HG02678 (cell line): ENCODE measurements around the gene ARHGAP23.

ENCODE experiments used
- ATAC-seq: cut with Tn5 transposase; IDR thresholded peaks from one replicate; pipeline ENCODE4 v1.9.1; 2021; ENCODE audit warnings: mild to moderate bottlenecking, moderate library complexity; ENCODE audit not compliant: unreplicated experiment

Gene ARHGAP23

GRCh38 chr17:38440614-38441397, 12.5 kb downstream of the ARHGAP23 start:
- ATAC-seq = no peak

- ATAC-seq = no peak
Observed at GRCh38 chr17:38441429-38442061, 13.3 kb downstream of the ARHGAP23 start.

- ATAC-seq = no peak
Observed at GRCh38 chr17:38442548-38442947, 14.3 kb downstream of the ARHGAP23 start.

GRCh38 chr17:38443356-38444031, 15.2 kb downstream of the ARHGAP23 start:
- no peak for ATAC-seq

GRCh38 chr17:38444151-38444550, 15.9 kb downstream of the ARHGAP23 start:
- ATAC-seq = no peak

- ATAC-seq = no peak
Observed at GRCh38 chr17:38447502-38448085, 19.3 kb downstream of the ARHGAP23 start.

GRCh38 chr17:38448208-38448771, 20.0 kb downstream of the ARHGAP23 start:
- no peak for ATAC-seq

GRCh38 chr17:38449364-38449763, 21.1 kb downstream of the ARHGAP23 start:
- ATAC-seq = no peak

- ATAC-seq = no peak
Observed at GRCh38 chr17:38450557-38451029, 22.3 kb downstream of the ARHGAP23 start.

- no peak for ATAC-seq
Observed at GRCh38 chr17:38451030-38451839, 23.0 kb downstream of the ARHGAP23 start.

- no peak for ATAC-seq
Observed at GRCh38 chr17:38451840-38452529, 23.7 kb downstream of the ARHGAP23 start.

- no peak for ATAC-seq
Observed at GRCh38 chr17:38452719-38453118, 24.5 kb downstream of the ARHGAP23 start.

- no peak for ATAC-seq
Observed at GRCh38 chr17:38453951-38454421, 25.7 kb downstream of the ARHGAP23 start.

- no peak for ATAC-seq
Observed at GRCh38 chr17:38454532-38454931, 26.3 kb downstream of the ARHGAP23 start.

GRCh38 chr17:38455288-38455915, 27.1 kb downstream of the ARHGAP23 start:
- no peak for ATAC-seq

- ATAC-seq = no peak
Observed at GRCh38 chr17:38456031-38456815, 28.0 kb downstream of the ARHGAP23 start.

GRCh38 chr17:38457577-38458371, 29.5 kb downstream of the ARHGAP23 start:
- ATAC-seq = no peak
